Measurements from ENCODE around the gene HLA-C.
"Not testable (repeated sequence)": the region's sequence is repeated elsewhere in the genome, so short reads cannot be mapped to it uniquely, and the experiment has no call there.

The HLA-C gene

GRCh38 chr6:31270788-31271640 is 878 bp downstream of the HLA-C start:
- peak; percentile 12 to 51 (median 13) for DNase-seq (ENCODE audit: low read depth in 3 of 3, low spot score in 1 of 3)

DNA sequence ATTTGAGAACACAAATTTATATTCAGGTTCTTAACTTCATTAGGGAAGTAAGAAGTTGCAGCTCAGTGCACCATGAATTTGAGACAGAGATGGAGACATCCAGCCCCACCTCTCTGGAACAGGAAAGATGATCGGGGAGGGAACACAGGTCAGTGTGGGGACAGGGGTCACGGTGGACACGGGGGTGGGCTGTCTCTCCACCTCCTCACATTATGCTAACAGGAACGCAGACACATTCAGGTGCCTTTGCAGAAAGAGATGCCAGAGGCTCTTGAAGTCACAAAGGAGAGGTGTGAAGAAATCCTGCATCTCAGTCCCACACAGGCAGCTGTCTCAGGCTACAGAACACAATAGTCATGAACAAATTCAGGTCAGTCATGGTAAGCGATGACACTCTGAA is 3.1 kb downstream of the HLA-C start:
- DNase-seq (ENCODE audit: low read depth in 3 of 3, low spot score in 1 of 3) = no peak

DNA sequence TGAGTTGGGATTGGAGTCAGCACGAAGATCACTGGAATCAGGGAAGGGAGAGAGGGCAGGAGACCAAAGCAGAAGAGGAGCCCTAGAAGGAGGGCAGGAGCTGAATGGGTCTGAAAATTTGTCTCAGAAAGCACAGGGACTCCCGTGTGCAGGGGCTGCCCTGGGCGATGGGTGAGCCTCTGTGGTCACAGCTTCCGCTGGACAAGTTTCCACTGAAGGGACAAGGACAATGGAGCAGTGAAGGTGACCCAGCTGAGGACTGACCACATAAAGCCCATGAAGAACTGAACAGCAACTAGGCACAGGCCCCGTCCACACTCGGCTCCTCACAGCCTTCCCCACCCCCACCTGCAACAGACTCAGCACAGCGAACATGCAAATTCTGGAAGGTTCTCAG is 3.5 kb downstream of the HLA-C start:
- no peak for DNase-seq (ENCODE audit: low read depth in 3 of 3, low spot score in 1 of 3)

GRCh38 chr6:31267651-31268368 is 4.1 kb downstream of the HLA-C start:
- no peak for DNase-seq (ENCODE audit: low read depth in 3 of 3, low spot score in 1 of 3)

GRCh38 chr6:31266567-31267360 is 5.1 kb downstream of the HLA-C start:
- no peak for DNase-seq (ENCODE audit: low read depth in 3 of 3, low spot score in 1 of 3)

DNA sequence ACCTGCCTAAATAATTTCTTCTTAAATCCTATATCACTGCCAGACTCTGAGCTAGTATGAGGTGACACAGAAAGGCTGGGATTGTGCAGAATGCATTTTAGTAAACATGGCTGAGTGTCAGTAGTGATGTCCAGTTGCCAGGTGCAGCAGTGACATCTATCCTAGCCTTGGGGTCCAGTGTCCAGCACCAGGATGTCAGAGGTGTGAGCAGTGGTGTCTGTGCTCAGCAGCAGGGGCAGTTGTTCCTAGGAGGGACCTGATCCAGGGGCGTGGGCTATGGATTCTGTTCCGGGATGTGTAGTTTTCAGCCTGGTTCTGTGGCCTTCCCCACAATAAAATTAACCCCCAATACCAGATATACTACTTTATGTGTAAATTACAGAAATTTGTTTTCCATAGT is 6.0 kb downstream of the HLA-C start:
- DNase-seq (ENCODE audit: low read depth in 3 of 3, low spot score in 1 of 3) = no peak

- not testable (repeated sequence) for DNase-seq (ENCODE audit: low read depth in 3 of 3, low spot score in 1 of 3)
These were observed 8.5 kb downstream of the HLA-C start for GRCh38 chr6:31263346-31263933.

DNA sequence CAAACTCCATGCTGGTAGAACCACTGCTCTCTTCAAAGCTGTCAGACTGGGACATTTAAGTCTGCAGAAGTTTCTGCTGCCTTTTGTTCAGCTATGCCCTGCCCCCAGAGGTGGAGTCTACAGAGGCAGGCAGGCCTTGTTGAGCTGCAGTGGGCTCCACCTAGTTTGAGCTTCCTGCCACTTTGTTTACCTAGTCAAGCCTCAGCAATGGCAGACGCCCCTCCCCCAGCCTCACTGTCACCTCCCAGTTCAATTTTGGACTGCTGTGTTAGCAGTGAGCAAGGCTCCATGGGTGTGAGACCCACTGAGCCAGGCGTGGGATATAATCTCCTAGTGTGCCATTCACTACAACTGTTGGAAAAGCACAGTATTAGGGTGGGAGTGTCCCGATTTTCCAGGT is 11.9 kb downstream of the HLA-C start:
- peak in 2 of 3 donors; percentile 17 to 33 for DNase-seq (ENCODE audit: low read depth in 3 of 3, low spot score in 1 of 3)

GRCh38 chr6:31252625-31253024 is 19.3 kb downstream of the HLA-C start:
- no peak for DNase-seq (ENCODE audit: low read depth in 3 of 3, low spot score in 1 of 3)

GRCh38 chr6:31251261-31251660 is 20.6 kb downstream of the HLA-C start:
- no peak for DNase-seq (ENCODE audit: low read depth in 3 of 3, low spot score in 1 of 3)

DNA sequence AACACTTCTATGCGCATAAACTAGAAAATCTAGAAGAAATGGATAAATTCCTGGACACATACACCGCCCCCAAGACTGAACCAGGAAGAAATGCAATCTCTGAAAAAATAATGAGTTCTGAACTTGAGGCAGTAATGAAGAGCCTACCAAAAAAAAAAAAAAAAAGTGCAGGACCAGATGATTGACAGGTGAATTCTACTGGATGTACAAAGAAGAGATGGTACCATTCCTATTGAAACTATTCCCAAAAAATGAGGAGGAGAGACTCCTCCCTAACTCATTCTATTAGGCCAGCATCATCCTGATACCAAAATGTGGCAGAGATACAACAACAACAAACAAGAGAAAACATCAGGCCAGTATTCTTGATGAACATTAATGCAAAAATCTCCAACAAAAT is 22.7 kb downstream of the HLA-C start:
- DNase-seq (ENCODE audit: low read depth in 3 of 3, low spot score in 1 of 3) = no peak

GRCh38 chr6:31247813-31248212 is 24.1 kb downstream of the HLA-C start:
- no peak for DNase-seq (ENCODE audit: low read depth in 3 of 3, low spot score in 1 of 3)

DNA sequence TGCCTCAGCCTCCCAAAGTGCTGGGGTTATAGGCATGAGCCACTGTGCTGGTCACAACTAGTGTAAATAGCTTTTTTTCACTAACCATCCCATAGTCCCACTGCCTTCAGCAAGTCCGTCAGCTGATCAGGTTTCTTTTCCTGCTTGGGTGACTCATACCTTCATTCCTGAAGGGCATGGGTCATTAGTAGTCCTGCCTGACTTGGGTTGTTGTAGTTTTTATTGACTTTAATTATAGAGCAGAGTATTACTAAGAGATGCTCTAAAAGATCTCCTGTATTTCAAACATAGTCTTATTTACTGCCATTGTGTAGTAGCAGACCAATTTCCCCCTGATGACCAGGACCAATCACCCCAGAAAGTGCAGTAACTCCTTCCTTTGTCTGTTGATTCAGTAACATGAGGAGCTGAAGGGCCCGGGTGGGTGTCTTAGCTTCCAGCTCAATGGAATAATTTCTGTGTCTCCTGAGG is 25.8 kb downstream of the HLA-C start:
- DNase-seq (ENCODE audit: low read depth in 3 of 3, low spot score in 1 of 3) = no peak

DNA sequence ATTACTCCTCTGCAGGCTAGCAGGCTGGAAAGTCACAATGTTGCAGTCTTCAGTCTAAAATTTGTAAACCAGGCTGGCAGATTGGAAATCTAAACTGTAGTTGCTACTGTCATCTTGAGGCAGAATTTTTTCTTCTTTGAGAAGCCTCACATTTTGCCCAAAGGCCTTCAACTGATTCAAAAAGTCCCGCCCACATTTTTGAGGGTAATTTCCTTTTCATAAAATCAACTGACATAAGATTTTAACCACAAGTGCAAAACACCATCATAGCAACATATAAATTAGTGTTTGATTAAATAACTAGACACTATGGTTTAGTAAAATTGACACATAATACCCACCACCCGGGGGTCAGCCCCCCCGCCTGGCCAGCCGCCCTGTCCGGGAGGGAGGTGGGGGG is 28.4 kb downstream of the HLA-C start:
- no peak for DNase-seq (ENCODE audit: low read depth in 3 of 3, low spot score in 1 of 3)

DNA sequence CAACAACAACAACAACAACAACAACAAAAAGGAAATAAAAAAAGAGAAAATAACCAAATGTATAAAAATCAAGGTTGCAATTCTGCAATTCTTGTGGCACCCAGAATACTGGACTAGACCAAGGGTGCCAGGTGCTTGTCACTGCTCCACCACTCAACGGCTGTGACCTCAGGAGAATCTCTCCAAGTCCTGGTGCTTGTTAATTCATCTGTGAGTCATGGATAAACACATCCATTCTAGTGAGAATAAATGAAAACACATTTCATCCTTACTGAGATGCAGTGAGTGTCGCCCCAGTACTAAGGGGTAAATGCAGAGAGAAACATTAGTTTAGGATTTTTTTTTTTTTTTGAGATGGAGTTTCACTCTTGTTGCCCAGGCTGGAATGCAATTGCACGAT is 32.0 kb downstream of the HLA-C start:
- DNase-seq (ENCODE audit: low read depth in 3 of 3, low spot score in 1 of 3) = no peak

- not testable (repeated sequence) for DNase-seq (ENCODE audit: low read depth in 3 of 3, low spot score in 1 of 3)
These were observed 37.8 kb downstream of the HLA-C start for GRCh38 chr6:31234101-31234500.

- DNase-seq (ENCODE audit: low read depth in 3 of 3, low spot score in 1 of 3) = no peak
These were observed 43.4 kb downstream of the HLA-C start for GRCh38 chr6:31228476-31228875.

DNA sequence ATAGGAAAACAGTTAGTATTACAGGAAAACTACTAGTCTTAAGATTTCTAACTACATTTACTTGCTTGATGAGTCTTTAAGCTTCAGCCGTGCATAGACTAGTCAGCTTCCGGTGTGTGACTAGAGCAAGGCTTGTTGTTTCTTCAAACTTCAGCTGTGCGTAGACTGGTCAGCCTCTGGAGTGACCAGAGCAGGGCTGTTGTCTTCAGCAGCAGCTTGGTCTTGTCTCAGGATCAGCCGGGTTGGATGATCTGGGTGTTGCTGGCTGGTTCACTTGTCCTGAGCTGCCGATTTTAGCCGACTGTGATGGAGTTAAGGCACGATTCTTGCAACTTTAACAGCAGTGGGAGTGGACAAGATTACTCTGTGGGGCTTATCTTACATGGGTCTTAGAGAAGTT is 44.7 kb downstream of the HLA-C start:
- no peak for DNase-seq (ENCODE audit: low read depth in 3 of 3, low spot score in 1 of 3)

GRCh38 chr6:31225735-31226134 is 46.2 kb downstream of the HLA-C start:
- DNase-seq (ENCODE audit: low read depth in 3 of 3, low spot score in 1 of 3) = no peak

DNA sequence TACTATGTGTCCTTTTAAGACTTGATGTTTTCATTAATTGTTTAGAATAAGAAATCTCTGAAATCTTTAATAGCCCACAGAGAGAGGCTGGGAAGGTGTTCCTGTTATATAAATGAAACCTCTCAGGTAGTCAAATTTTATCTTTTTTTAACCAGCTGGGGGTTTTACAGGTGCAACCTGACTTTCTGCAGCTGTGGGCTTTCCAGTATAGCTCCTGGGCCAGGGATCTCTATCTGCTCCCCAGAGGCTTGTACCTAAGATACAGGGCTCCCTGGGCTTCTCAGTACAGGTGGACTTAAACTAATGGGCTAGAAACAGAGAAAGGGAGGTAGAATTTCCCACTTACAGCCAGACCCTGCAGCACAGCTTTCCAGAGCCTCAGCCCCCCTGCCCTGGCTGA is 49.4 kb downstream of the HLA-C start:
- DNase-seq (ENCODE audit: low read depth in 3 of 3, low spot score in 1 of 3) = no peak

All from stimulated activated CD4-positive, alpha-beta T cell treated with anti-CD3 and anti-CD28 coated beads, TNF-alpha, amount 100 ng/mL, for 1 hour (primary cell).